Amniotic epithelial cell (primary cell): ENCODE measurements around the gene KRT12.
A peak's percentile ranks its signal among the peaks of the same experiment; 100 is the strongest.

Experiments used
- DNase-seq: peaks from one replicate; pipeline ENCODE4 v3.0.0-alpha.2; 2010; ENCODE audit warnings: low read depth

KRT12 gene

DNA sequence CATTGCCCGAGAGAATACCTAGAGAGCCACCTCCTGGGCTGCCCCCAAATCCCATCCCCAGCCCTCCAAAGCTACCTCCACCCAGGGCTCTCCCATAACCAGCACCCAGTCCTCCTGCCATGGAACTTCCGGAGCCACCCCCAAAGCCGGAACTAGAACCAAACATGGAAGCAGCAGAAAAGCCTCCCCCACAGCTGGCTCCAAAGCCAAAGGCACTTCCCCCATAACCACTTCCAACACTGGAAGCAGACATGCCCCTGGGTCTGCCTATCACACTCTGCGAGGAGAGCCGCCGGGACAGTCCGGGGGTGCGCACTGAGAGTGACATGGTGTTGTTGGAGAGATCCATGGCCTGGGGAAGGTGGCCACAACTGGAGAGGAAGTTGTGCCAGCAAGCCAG is at the start of gene KRT12:
TSS of gene KRT12 (minus strand) at position 386 of the 400 bp plus-strand sequence. CDS start at position 349, 37 bp downstream.
- DNase-seq = no peak

DNA sequence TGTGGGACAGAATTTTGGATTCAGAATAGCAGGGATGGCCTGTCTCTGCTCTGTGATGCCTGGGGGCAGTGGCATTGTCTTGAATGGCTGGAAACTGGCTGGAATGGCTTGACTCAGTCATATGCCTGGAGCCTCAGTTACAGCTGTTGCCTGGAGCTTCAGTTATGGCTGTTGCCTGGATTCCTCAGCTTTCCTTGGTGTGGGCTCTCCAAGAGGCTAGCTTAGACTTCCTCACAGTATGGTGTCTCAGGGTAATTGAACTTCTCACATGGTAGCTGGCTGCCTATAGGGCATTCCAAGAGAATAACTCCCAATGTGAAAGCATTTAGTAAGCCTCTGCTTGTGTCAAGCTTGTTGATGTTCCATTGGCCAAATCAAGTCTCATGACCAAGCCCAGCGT is 49.3 kb upstream of the KRT12 start:
- DNase-seq = no peak

DNA sequence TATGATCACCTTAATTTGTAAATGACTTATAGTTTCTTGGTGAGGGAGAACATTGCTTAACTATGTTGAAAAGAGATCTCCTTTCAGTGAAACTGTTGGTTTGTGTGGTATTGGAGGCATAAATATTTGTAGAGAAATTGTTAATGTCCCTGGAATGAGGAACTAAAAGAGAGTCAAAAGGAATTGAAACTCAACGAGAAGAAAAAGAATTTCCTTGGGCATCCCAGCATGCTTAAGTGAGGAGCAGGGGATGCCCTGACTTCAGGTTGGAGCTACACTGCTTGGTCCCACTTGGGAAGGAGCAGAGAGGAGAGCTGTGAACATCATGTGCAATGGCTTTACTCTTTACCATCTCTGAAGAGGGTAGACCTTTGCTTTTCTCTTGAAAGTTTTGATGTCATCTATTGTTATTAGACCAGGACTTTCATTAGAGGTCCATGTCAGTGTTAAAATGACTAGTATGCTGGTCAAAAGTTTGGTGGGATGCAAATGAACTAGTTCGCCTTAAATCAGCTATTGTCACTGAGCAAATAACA is 48.8 kb upstream of the KRT12 start:
- peak; percentile 55 for DNase-seq

DNA sequence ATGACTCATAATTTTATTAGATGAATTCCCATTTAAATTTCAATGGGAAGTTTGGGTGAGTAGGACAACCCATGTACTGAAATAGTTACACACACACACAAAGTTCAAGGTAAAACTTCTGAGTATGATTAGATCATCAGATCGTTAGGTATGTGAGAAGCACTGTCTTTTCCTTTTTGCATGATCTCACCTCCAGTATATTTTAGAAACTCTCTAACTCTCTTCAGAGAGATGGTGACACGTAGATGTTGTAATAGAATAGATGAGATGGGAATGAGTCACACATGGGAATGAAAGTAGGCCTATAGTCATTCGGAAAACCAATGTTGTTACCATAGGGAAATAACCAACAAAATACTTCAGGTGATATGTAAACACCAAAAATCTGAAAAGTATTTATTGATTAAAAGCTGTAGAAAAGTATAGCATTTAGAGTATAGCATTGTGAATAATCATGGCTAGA is 48.2 kb upstream of the KRT12 start:
- peak; percentile 96 for DNase-seq

DNA sequence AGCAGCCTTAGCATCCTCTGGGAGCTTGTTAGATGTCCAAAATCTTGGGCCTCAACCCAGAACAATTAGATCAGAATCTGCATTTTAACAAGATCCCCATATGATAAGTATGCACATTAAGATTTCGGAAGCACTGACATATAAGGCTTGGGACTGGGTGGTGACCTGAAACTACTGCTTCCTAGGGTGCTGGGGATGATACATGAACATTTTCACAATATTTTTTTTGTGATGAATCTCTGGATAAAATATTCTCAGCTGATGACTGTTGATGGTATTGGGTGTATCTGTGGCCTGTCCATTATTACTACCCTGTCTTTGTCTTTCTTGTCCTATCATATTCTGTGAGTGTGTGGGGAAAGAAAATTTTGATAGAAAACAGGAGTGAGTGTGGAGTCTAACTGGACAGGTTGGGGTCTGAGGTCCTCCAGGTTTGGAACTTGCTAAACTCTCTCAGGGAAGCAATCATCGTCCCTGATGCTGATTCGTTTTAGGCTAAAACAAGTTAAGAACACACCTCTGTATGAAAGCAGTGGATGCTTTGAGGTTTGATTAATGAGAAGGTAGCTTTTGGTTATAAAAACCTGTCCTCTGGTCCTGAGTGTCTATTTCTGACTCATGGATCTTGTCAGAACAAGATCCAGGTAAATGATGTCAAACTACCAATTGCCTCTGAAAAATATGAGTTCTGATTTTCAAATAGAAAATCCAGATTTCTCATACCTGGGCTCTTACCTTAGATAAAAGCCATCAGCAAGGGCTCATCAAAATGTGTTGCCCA is 47.2 kb upstream of the KRT12 start:
- no peak for DNase-seq

DNA sequence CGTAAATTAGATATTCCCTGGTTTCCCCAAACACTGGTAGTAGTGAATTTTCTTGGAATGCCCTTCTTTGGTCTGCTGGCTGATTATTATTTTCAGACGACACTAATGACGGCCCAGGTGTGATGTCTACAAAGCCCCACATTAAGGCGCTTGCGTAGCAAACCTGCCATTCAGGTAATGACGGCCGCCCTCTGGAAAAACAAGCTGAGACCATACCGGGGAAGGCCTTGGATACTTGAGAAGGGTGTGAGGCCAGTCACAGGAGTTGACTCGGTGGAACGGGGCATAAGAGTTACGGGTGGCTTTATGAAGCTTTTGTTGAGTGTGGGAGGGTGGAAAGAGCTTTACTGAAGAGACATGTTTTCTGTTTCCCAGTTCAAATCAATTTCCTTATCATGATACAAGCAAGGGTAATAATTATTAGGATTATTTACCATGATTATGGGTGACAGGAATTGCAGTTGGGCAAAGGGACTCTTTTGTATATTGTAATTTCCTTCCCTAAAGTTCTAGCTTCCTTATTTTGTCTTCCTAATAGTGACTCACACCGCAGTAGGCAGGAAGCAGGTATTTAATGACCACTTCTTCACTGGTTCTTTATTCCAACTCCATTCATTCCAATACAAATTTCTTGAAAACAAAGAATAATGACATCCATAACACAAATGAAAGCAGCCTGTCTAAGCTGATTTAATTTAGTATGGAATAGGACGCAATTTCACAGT is 45.6 kb upstream of the KRT12 start:
- DNase-seq = no peak

DNA sequence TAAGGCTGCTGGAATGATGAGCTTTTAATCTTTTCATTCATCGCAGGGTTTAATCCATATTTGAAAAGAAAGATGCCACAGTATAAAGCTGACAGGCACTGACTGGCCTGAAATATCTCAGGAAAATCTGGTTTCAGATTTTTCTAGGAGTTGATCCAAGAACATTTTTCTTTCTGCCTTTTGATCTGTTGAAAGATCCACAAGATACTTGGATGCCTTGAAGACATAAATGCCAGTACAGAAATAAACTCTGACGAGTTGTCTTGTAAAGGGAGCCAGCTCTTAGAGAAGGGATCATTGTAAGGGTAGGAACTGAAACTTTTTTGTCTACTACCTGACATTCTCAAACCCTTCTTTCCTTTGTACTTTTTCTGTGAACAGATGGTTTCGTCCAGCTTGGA is 43.4 kb upstream of the KRT12 start:
- peak; percentile 80 for DNase-seq

DNA sequence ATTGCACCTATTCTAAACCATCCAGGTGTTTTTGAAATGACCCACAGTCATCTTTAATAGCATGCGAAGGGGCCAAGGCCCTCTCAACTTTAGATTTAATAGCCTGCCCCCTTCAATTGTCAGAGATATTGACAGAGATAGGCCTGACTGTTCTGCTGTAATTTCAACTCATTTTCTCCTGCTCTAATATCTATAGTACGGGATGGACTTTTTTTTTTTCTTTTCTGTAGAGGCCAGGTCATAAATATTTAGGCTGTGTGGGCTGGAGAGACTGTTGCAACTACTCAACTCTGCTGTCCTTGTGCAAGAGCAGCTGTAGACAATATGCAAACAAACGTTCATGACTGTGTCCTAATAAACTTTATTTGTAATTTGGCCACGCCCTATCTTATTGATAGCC is 42.7 kb upstream of the KRT12 start:
- peak; percentile 91 for DNase-seq

DNA sequence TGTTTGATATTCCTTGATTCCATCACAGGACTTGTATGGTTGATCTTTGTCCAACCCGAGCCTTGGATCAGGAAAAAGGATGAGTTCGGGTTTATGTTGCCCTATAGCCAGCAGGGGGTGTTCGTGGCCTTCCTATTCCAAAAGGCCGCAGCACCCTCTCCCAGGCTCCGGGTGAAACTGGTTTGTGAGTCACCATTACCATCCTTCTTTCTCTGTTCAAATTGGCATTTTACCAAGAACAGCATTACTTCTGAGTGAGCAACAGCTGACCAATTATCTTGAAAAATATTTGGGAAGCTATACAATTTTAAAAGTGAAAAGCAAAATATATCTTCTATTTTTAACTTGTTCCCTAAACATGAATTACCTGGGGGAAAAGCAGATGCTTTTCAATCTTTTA is 42.3 kb upstream of the KRT12 start:
- DNase-seq = peak; percentile 95

DNA sequence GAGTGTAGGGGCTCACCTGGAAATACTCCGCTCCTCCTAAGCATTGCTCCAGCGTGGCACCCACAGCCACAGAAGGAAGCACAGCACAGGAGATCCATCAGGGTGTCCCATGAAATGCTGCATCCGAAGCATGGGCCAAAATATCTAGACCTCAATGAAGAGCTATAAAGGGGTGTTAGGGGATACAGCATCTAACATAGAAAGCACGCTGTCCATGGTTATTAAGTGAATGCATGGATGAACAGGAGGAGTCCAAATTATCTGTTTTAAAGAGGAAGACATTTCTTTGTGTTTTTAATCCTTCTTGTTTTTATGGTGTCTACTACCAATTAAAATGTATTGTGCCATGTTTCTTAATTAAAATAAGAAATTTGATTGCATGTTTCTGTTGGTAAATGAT is 39.6 kb upstream of the KRT12 start:
- no peak for DNase-seq

DNA sequence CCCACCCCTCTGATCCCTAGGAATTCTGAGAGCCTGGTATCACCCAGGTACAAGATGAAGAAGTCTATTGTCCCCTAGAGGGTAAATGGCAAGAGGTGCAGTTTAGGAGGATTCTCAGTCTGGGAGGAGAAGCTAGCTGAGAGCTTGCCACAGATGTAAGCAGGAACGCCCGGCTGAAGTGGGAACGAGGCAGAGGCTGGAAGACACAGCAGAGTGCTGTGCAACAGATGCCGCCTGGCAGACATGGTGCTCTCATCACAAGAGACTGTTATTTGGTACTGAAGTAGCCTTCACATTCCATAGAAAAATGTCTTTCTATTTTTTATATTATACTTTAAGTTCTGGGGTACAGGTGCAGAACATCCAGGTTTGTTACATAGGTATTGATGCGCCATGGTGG is 38.3 kb upstream of the KRT12 start:
- DNase-seq = no peak

DNA sequence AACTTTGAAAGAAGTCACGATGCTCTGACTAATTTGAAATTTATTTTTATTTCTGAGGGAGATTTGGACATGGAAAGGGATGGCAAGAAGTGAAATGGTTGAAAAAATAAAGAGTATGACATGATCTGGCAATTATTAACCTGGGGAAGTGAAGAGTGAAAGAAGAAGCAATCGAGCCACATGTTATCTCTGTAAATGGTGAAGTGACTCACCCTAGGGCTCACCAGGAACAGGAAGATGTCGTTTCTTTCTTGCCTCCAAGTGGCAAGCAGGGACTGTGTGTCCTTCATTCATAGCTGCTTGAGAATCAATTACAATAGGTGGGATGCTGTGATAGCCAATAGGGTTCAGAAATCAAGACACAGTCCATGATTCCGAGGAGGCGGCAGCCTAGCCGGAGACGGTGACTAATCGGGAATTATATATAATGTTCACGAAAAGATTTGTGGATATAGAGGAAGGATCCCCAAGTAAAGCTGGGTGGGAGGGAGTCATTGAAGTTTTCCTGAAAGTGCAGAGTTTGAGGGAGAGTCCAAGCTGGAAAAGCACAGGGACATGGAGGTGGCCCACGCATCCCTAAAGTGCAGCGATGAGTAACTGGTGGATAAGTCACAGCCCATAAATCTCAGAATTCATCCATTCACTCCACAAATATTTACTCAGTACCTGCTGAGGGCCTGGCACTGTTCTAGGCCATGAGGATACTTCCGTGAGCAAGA is 36.3 kb upstream of the KRT12 start:
- peak; percentile 79 for DNase-seq

DNA sequence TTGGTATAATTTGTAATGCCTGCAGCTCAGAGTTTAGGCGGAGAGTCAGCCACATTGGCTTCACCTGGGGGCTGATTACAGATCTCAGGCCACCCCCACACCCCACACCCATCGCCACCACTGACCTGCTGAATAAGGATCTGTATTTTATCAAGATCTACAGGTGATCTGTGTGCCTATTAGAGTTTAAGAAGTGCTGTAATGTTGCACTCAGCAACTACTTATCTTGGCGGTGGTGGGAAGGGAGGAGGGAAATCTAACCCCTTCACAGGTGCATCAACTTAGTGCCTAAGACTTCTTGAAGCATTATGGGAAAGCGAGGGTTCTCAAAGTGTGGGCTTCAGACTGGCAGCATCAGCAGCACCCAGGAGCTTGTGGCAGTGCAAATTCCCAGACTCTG is 35.5 kb upstream of the KRT12 start:
- no peak for DNase-seq

DNA sequence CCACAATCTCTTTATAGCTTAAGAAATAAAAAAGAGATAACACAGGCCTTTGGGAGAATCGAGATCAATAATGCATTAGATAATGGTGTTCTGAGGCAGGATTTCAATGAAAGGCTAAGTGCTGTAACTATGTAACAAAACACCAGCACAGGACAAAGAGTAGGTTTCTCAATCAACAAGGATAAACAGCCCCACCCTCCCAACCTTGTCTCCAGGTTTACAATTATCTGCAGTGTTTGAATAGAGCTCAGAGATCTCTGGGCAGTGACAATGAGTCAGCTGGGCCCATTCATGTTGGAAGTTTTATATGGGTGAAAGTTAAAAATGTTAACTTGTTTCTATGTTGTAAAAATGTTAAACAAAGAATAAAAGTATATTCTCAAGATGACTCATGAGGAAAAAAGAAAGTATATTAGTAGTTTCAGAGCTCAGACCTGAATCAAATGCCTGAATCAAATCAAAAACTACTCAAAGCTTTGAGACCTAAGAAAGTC is 35.0 kb upstream of the KRT12 start:
- DNase-seq = peak; percentile 16

DNA sequence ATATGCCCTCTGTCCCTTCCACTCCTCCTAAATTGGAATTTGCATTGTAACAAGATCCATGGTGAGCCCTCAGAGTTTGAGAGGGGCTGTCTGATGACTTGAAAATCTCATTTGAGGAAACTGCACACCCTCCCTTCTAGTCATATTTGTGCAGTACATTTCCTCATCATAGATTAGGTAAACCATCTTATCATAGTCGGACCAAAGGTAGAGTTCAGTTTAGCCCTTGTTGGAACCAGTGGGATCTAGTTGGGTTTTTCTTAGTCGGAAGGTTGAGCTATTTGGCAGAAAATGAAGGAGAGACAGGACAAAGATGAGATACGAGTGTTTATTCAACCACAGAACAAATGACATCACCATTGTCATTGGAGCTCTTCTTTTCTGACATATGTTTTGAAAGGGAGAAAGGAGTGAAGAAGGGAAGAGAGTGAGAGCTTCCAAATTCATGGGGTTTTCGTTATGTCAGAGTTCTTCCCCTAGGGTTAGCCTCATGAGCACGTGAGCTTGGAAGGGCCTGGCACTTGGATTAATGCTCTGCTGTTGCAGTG is 33.9 kb upstream of the KRT12 start:
- no peak for DNase-seq

DNA sequence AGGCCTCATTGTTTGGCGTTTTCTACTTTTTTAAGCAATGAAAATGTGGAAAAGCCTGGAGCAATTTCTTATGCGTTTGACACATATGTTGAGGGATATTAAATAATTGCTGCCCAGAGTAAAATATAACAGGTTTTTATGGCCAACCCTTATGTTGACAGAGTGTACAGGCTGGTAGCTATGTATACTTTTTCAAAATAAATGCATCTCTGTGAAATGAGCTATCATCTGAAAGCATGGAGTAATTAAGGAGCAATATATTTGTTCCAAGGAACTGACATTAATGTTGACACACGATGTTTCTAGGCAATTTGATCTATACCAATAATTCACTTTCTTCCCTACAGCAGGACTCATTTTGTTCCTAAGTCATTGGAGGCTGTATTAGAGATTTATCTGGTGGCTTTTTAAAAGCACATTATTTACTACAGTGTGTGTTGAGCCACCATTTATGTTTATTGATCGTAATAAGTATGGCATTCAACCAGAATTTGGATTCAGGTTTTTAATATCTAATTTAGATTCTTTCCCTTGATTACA is 30.0 kb upstream of the KRT12 start:
- no peak for DNase-seq

DNA sequence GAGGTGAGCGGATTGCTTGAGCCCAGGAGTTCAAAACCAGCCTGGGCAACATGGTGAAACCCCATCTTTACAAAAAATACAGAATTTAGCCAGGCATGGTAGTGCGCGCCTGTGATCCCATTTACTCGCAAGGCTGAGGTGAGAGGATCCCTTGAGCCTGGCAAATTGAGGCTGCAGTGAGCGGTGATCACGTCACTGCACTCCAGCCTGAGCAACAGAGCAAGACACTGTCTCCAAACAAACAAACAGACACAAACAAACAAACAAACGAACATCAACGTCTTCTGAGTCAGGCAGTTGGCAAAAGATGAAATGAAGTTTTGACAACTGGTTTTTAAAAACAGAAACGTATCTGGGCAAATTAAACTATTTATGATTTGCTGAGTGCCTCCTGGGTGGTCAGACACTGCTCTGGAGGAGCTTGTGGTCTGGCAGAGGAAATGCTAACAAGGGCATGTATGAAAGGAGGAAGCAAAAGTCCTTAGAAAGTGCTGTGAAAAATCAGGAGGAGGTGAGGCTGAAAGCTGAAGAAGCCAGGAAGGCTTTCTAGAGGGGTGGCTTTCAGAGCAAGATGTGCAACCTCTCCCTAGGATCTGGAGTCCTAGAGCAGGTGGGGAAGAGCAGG is 28.2 kb upstream of the KRT12 start:
- DNase-seq = no peak

DNA sequence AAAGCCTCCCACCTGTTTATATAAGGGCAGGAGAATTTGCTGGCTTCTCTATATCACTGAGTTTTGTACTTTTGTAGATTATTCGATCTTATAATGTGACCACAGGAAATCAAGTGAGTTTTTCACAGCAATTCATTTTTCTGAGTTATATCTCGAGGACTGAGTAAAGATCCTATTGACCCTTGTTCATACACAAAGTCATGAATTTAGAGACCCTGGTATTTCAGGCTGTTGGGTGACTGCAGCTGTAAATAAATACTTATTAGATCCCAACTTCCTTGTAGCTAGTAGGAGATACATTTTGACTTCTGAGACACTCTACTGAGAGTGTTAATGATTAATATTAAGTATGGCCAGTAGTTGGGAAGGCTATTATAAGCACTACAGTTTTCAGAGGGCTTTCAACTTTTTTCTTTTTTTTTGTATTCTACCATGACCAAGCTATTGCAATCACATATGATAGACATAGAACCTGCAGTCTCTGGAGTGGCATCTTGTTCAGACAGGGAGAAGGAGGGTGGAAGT is 21.2 kb upstream of the KRT12 start:
- no peak for DNase-seq

DNA sequence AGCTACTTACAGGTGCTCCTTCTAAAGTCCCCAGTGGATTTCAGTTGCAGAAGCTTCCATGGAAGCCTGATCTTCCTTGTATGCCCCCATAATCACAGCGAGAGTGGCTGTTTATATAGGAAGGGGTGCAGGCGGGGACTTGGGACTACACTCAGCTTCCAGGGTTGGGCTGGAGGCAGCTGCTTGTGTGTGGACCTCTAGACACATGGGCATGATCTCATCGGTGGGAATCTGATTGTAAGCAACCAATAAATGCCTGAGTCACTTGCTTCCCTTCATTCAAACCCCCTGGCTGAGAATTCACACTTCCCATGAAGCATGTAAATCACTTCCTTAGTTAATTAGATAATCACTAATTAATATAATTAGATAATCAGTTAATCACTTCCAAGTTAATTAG is 19.1 kb upstream of the KRT12 start:
- no peak for DNase-seq

DNA sequence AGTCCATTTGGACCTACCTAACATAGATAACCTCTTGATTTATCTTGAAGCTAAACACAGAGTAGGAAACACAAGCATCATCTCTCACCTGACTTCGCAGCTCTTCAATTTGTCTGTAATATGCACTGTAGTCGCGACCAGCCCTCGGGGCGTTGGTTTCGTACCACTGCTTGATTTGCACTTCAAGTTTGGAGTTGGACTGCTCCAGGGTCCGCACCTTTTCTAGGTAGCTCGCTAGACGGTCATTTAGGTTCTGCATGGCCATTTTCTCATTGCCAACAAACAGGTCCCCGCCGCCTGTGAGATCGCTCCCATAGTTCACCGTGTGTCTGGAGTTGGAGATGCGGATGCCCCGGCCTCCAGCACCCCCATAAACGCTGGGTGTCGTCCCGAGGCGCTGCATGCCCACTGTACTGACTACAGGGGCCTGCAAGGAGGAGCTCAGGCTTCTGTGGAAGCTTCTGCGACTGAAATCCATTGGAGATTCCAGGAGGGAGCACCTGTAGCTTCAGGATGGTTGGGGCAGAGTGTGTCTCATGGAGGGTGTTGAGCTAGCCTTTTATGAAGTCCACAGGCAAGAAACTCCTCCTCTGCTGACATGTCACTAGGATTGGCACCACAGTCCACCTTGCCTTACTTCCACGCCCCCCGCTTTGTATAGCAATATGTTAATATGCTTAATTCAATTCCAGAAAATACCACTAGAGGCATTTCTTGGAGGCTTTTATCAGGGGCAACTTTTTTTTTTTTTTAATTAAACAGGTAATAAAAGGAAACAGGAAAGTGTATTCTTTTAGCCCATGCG is 17.9 kb upstream of the KRT12 start, which contains the start of gene KRT20:
TSS of gene KRT20 (minus strand) at position 535 of the 805 bp plus-strand sequence. CDS start at position 478, 57 bp downstream.
- DNase-seq = no peak
